Endothelial cell of umbilical vein (primary cell): Measurements from ENCODE around the gene OR5AU1. TPM values are rescaled to one million over a fixed set of nuclear protein-coding genes. Genes with fewer than 3 reads are reported as not detected.

ENCODE experiments used
- BruUV-seq: library from RNA; stranded (reverse); fragments of 400-500 nt; replicated peaks from 2 replicates; lab custom pipeline; 2021; lab: Mats Ljungman, UMichigan
- CTCF ChIA-PET: fragments of 300-600, 350-600 bp; sonication (Branson Sonifier 250); formaldehyde crosslinking; loops from one replicate; lab custom pipeline; 2021; ENCODE audit warnings: antibody characterized with exemption, inconsistent platforms; lab: Charles Lee
- POLR2A ChIA-PET: fragments of 300-600, 350-600 bp; sonication (Branson Sonifier 250); formaldehyde crosslinking; loops from one replicate; lab custom pipeline; 2021; ENCODE audit warnings: antibody characterized with exemption, inconsistent platforms; lab: Charles Lee
- DNase-seq: peaks from one replicate; pipeline ENCODE4 v3.0.0-alpha.2; 2011; ENCODE audit warnings: low read depth, low spot score
- FAIRE-seq: peaks from 2 replicates; lab custom pipeline; 2011; peaks lifted over from hg19 to GRCh38; lab: Jason Lieb, UNC
- H2AFZ ChIP-seq: 2 replicates; pipeline ENCODE4 v1.6.0; 2012; ENCODE audit warnings: low read depth, low read length, control low read depth, inconsistent platforms
- H3K27ac ChIP-seq: 2 replicates; pipeline ENCODE4 v1.5.1; 2011; ENCODE audit warnings: low read depth, mild to moderate bottlenecking, control low read depth, low read length, moderate library complexity; ENCODE audit not compliant: insufficient read depth
- H3K27me3 ChIP-seq, 2 experiments: 2 replicates each; pipeline versions ENCODE4 v1.6.0 to v1.6.1; 2011; ENCODE audit warnings: low read length in 2 of 2, mixed read lengths in 1 of 2; ENCODE audit not compliant: control insufficient read depth in 2 of 2, insufficient read depth in 2 of 2
- H3K36me3 ChIP-seq, 2 experiments: 2 replicates in 1 of 2; 3 replicates in 1 of 2; pipeline ENCODE4 v1.5.1; 2011; ENCODE audit warnings: low read length in 2 of 2, mild to moderate bottlenecking in 1 of 2, moderate library complexity in 1 of 2; ENCODE audit not compliant: control insufficient read depth in 2 of 2, insufficient read depth in 2 of 2; ENCODE audit errors: extremely low read depth in 1 of 2
- H3K4me1 ChIP-seq: 3 replicates; pipeline ENCODE4 v1.5.1; 2011; ENCODE audit warnings: mild to moderate bottlenecking, low read length; ENCODE audit not compliant: control insufficient read depth, insufficient read depth; ENCODE audit errors: extremely low read depth
- H3K4me2 ChIP-seq: 2 replicates; pipeline ENCODE4 v1.6.1; 2011; ENCODE audit warnings: low read length, control low read depth, mixed read lengths; ENCODE audit not compliant: insufficient read depth
- H3K4me3 ChIP-seq, 3 experiments: fragments of 200-600 bp in 1 of 3; sonication (generic), shearing (Covaris generic) in 1 of 3; replicated peaks in 1 of 3; 2 replicates each; pipeline ENCODE4 v1.5.1; 2011 to 2016; ENCODE audit warnings: control low read depth in 3 of 3, low read length in 3 of 3, mild to moderate bottlenecking in 2 of 3, inconsistent platforms in 1 of 3, low read depth in 1 of 3, moderate library complexity in 1 of 3; ENCODE audit not compliant: insufficient read depth in 1 of 3
- H3K79me2 ChIP-seq: 2 replicates; pipeline ENCODE4 v1.6.0; 2012; ENCODE audit warnings: low read length, inconsistent platforms; ENCODE audit not compliant: control insufficient read depth, insufficient read depth
- H3K9ac ChIP-seq: replicated peaks from 2 replicates; pipeline ENCODE3; 2011; ENCODE audit warnings: low read length, control low read depth; ENCODE audit not compliant: insufficient read depth; ENCODE audit errors: extremely low read depth
- H3K9me1 ChIP-seq: replicated peaks from 3 replicates; pipeline ENCODE4 v1.6.0; 2011; ENCODE audit warnings: mild to moderate bottlenecking, low read length; ENCODE audit not compliant: control insufficient read depth, insufficient read depth; ENCODE audit errors: extremely low read depth
- H3K9me3 ChIP-seq: replicated peaks from 2 replicates; pipeline ENCODE4 v1.5.1; 2012; ENCODE audit warnings: low read length, inconsistent platforms; ENCODE audit not compliant: control insufficient read depth, insufficient read depth
- H4K20me1 ChIP-seq: replicated peaks from 2 replicates; pipeline ENCODE3; 2011; ENCODE audit warnings: mild to moderate bottlenecking, low read length; ENCODE audit not compliant: control insufficient read depth, insufficient read depth; ENCODE audit errors: extremely low read depth
- EZH2 ChIP-seq: IDR thresholded peaks from 2 replicates; pipeline ENCODE4 v1.6.1; 2012; ENCODE audit warnings: borderline replicate concordance, low read depth, mild to moderate bottlenecking, moderate library complexity, low read length, inconsistent platforms; ENCODE audit not compliant: severe bottlenecking
- FOS ChIP-seq: IDR thresholded peaks from 2 replicates; pipeline ENCODE4 v1.6.1; 2011; ENCODE audit warnings: mild to moderate bottlenecking, low read length, moderate library complexity, borderline replicate concordance; ENCODE audit not compliant: insufficient read depth
- GATA2 ChIP-seq: IDR thresholded peaks from 2 replicates; pipeline ENCODE4 v1.7.0; 2011; ENCODE audit warnings: low read depth, mild to moderate bottlenecking, moderate library complexity, mixed read lengths, low read length; ENCODE audit not compliant: insufficient read length, insufficient read depth
- JUN ChIP-seq: IDR thresholded peaks from 2 replicates; pipeline ENCODE4 v1.6.1; 2011; ENCODE audit warnings: borderline replicate concordance, low read depth; ENCODE audit not compliant: insufficient read length, insufficient read depth
- MAX ChIP-seq: IDR thresholded peaks from 2 replicates; pipeline ENCODE4 v1.6.1; 2011; ENCODE audit not compliant: insufficient read depth, insufficient read length
- MYC ChIP-seq: IDR thresholded peaks from one replicate; pipeline ENCODE4 v1.6.1; 2011; ENCODE audit warnings: mild to moderate bottlenecking, low read depth, low read length
- POLR2A ChIP-seq: IDR thresholded peaks from 2 replicates; pipeline ENCODE4 v1.6.1; 2012; ENCODE audit warnings: low read depth, mild to moderate bottlenecking, control low read depth, low read length
- POLR2AphosphoS5 ChIP-seq: IDR thresholded peaks from 2 replicates; pipeline ENCODE4 v1.6.1; 2012; ENCODE audit warnings: low read depth, mild to moderate bottlenecking, control low read depth, low read length, moderate library complexity; ENCODE audit not compliant: insufficient read depth
- dilution Hi-C: fragments of 300-500 bp; cut with MboI; formaldehyde crosslinking; loops from one replicate; pipeline ENCODE4 v1.15.0; 2019; ENCODE audit warnings: low sequenced_read_pairs; ENCODE audit not compliant: extremely low pct_ligation_motif_present
- intact Hi-C: fragments of 100-400 bp; cut with micrococcal nuclease; formaldehyde crosslinking; loops from one replicate; pipeline ENCODE4 v1.10.0; 2022
- polyA plus RNA-seq, 4 experiments: library from polyadenylated mRNA; depleted of rRNA in 3 of 4; stranded (reverse) in 3 of 4; unstranded in 1 of 4; fragments of >200 nt; gene quantifications; 2 replicates each; pipeline versions ENCODE4 v1.2.1 to v1.2.3, GENCODE V29; 2011 to 2012; ENCODE audit warnings: missing spikeins in 1 of 4
- total RNA-seq: library from RNA; stranded (reverse); gene quantifications from 2 replicates; pipeline ENCODE4 v1.2.3, GENCODE V29; 2021

OR5AU1 gene
- total and polyA plus RNA-seq, 2 donors (not counting 3 experiments of a cell fraction or from before 2014, with no cell fraction given): not detected

GRCh38 chr14:21149641-21150367, 6.1 kb downstream of the OR5AU1 start:
- TF ChIP-seq EZH2 (no peak), FOS (no peak), POLR2A (no peak), MAX (no peak), GATA2 (no peak), JUN (no peak), POLR2AphosphoS5 (no peak), MYC (no peak)
- Histone ChIP-seq H3K9me1 (no peaks in the 10 kb centered on the region), H3K9ac (no peak overlapping the region), H2AFZ (no peak overlapping the region), H3K79me2 (no peaks in the 10 kb centered on the region), H3K4me1 (no peaks in the 10 kb centered on the region), H3K4me3 (no peak overlapping the region), H4K20me1 (no peaks in the 10 kb centered on the region), H3K27ac (no peak overlapping the region), H3K27me3 (peaks cover 0 to 3% of the 10 kb centered on the region in 2 experiments), H3K9me3 (no peaks in the 10 kb centered on the region), H3K4me2 (no peak overlapping the region), H3K36me3 (no peaks in the 10 kb centered on the region)
- CTCF ChIA-PET: no interaction called here
- dilution Hi-C loops: no loop called here
- DNase-seq (no peak), FAIRE-seq (no peak)
- BruUV-seq: no TSS peak
- intact Hi-C loops: no loop called here
- POLR2A ChIA-PET: no interaction called here
